ENCODE measurements around the gene PRM1.

PRM1 gene

DNA sequence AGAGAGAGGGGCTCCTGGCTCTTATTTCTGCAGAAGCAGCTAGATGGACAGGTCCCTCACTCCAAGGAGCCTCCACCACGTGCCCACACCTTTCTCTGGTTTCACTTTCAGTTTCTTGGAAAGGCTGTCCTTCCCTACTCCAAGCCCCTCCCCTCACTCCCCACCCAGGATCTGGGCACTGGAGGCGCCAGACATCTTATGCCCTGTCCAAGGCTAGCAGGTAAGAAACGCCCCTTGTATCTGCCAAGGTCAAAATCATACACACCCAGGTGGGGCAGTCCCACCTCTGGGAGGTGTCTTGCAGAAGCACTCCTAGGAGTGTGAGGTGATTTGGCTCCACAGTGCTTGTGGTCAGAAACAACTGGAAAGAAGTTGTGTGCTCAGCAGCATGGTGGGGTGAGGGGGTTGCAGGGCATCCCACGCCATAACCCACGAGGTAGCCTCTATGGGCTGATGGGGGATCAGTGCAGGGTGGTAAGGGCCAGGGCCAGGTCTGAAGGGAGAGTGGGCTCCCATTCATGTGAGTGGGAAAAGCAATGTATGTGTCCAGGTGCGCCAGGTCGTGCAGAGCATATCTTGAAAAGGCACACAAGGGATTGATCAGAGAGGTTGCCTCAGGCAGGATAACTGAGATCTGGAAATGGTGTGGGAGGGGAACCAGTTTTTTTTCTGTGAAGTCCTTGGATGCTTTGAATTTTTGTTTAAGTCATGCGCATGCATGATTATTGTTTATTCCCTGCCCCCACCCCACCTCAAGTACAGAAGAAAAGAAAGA is 31.8 kb upstream of the PRM1 start:
- H3K36me3 ChIP-seq (ENCODE audit: control insufficient read depth in 2 of 2, insufficient read depth in 2 of 2, low read length in 2 of 2): no peaks in the 10 kb centered on the region
- H3K9me3 ChIP-seq (ENCODE audit: control insufficient read depth in 2 of 2, low read length in 2 of 2): no peaks in the 10 kb centered on the region
- no peak overlapping the region for H3K9ac ChIP-seq (ENCODE audit: low read length in 2 of 2)
- H3K4me1 ChIP-seq (ENCODE audit: control insufficient read depth, insufficient read depth, low read length): peaks cover 5% of the 10 kb centered on the region
- no peaks in the 10 kb centered on the region for H3K27me3 ChIP-seq (ENCODE audit: control insufficient read depth in 1 of 2, insufficient read depth in 2 of 2, low read length in 2 of 2)
- no peak overlapping the region for H3K4me3 ChIP-seq (ENCODE audit: low read length in 2 of 2)
- no peak overlapping the region for H3K27ac ChIP-seq (ENCODE audit: low read length)

DNA sequence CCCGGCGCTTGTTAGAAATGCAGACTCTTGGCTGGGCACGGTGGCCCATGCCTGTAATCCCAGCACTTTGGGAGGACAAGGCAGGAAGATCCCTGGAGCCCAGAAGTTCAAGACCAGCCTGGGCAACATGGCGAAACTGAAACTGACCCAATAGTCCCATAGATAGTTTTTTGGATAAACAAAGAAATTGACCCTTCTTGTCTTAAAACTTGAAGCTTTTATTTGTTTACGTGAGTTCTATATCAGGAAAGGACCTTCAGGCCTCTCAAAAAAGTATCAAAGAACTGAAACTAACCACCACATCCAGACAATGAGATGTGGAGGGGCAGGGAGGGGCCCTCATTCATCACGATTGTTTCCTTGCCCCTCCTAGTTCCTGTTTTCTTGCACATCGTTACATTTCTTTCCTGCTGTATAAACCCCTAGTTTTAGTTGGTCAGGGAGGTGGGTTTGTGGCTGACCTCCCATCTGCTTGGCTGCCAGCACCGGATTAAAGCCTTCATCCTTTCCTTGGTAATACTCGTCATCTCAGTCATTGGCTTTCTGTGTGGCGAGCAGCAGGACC is 29.9 kb upstream of the PRM1 start:
- H3K36me3 ChIP-seq (ENCODE audit: control insufficient read depth in 2 of 2, insufficient read depth in 2 of 2, low read length in 2 of 2): no peaks in the 10 kb centered on the region
- H3K9me3 ChIP-seq (ENCODE audit: control insufficient read depth in 2 of 2, low read length in 2 of 2): no peaks in the 10 kb centered on the region
- H3K4me3 ChIP-seq (ENCODE audit: low read length in 2 of 2): no peak overlapping the region
- no peaks in the 10 kb centered on the region for H3K27me3 ChIP-seq (ENCODE audit: control insufficient read depth in 1 of 2, insufficient read depth in 2 of 2, low read length in 2 of 2)
- H3K9ac ChIP-seq (ENCODE audit: low read length in 2 of 2): no peak overlapping the region
- H3K4me1 ChIP-seq (ENCODE audit: control insufficient read depth, insufficient read depth, low read length): peaks cover 5% of the 10 kb centered on the region
- H3K27ac ChIP-seq (ENCODE audit: low read length): no peak overlapping the region

DNA sequence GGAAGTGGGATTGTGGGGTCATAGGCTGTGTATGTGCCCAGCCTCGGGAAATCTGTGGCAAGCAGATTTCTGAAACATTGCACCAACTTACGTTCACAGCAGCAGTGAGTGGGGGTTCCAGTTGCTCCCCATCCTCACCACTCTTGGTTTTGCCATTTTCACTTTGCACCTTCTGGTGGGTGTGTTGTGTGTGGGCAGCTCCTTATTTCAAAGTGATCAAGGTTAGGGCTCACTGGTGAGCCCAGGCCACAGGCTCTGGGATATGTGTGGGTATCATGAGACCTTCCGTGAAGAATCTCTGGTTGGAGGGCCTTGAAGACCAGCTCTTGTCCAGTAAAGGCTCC is 29.5 kb upstream of the PRM1 start:
- peaks cover 5% of the 10 kb centered on the region for H3K4me1 ChIP-seq (ENCODE audit: control insufficient read depth, insufficient read depth, low read length)
- no peaks in the 10 kb centered on the region for H3K36me3 ChIP-seq (ENCODE audit: control insufficient read depth in 2 of 2, insufficient read depth in 2 of 2, low read length in 2 of 2)
- H3K9ac ChIP-seq (ENCODE audit: low read length in 2 of 2): no peak overlapping the region
- no peak overlapping the region for H3K27ac ChIP-seq (ENCODE audit: low read length)
- H3K9me3 ChIP-seq (ENCODE audit: control insufficient read depth in 2 of 2, low read length in 2 of 2): no peaks in the 10 kb centered on the region
- H3K4me3 ChIP-seq (ENCODE audit: low read length in 2 of 2): no peak overlapping the region
- no peaks in the 10 kb centered on the region for H3K27me3 ChIP-seq (ENCODE audit: control insufficient read depth in 1 of 2, insufficient read depth in 2 of 2, low read length in 2 of 2)

DNA sequence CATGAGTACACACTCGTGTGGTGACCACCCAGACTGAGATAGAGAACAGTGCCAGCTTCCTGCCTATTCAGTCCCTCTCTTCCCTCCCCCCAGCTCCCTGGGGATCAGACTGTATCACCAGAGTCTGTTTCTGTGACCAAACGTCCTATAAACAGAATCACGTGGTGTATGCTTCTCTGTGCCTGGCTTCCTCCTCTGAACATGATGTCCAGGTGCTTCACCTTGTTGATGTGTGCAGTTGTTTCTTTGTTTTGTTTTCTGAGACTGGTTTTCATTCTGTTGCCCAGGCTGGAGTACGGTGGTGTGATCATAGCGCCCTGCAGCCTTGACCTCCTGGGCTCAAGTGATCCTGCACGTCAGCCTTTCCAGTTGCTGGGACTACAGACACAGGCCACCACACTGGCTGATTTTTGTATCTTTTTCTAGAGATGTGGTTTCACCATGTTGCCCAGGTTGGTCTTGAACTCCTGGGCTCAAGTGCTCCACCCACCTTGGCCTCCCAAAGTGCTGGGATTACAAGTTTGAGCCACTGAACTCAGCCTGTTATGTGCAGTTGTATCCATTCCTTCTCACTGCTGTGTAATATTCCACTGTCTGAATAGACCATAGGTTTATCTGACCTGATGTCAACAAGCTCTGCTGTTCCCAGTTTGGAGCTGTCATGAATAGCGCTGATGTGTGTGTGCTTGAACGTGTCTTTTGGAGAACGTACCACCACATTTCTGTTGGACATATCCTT is 28.9 kb upstream of the PRM1 start:
- Histone ChIP-seq H3K4me1 (ENCODE audit: control insufficient read depth, insufficient read depth, low read length) (peaks cover 5% of the 10 kb centered on the region), H3K27ac (ENCODE audit: low read length) (no peak overlapping the region), H3K36me3 (ENCODE audit: control insufficient read depth in 2 of 2, insufficient read depth in 2 of 2, low read length in 2 of 2) (no peaks in the 10 kb centered on the region), H3K27me3 (ENCODE audit: control insufficient read depth in 1 of 2, insufficient read depth in 2 of 2, low read length in 2 of 2) (no peaks in the 10 kb centered on the region), H3K9ac (ENCODE audit: low read length in 2 of 2) (no peak overlapping the region), H3K9me3 (ENCODE audit: control insufficient read depth in 2 of 2, low read length in 2 of 2) (no peaks in the 10 kb centered on the region), H3K4me3 (ENCODE audit: low read length in 2 of 2) (no peak overlapping the region)

DNA sequence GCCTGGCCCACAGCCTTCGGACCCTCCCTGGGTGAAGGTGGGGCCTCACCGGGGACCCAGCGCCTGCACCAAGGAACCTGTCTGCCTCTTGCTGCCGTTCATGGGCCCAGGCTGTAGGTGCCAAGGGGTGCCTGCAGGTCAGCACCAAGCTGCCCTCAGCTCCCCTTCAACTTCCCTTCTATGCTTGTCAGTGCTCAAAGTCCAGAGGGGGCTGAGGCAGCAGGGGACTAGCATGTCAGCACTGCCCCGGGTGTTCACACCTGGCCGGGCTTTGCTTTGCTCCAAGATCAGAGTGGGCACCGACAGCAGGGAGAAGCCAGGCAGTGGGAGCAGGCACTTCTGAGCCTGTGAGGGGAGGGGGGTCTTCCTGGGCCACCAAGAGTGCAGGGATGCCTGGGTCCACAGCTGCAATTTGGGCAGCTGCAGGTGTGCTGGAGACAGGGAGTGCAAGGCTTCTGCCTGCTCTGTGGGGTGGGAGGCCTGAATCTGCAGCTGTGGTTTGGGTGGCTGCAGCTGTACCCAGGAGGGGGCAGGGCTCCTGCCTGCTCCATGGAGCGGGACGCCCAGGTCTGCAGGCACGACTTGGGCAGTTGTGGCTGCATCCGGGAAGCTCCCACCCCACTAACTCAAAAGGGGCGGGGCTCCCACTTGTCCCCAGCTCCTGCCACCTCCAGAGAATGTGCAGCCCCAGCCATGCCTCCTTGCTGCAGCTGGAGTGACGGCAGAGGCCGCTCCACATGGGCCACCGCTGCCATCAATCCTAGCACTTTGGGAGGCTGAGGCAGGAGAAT is 27.6 kb upstream of the PRM1 start:
- Histone ChIP-seq H3K27ac (ENCODE audit: low read length) (no peak overlapping the region), H3K9me3 (ENCODE audit: control insufficient read depth in 2 of 2, low read length in 2 of 2) (no peaks in the 10 kb centered on the region), H3K27me3 (ENCODE audit: control insufficient read depth in 1 of 2, insufficient read depth in 2 of 2, low read length in 2 of 2) (no peaks in the 10 kb centered on the region), H3K4me3 (ENCODE audit: low read length in 2 of 2) (no peak overlapping the region), H3K9ac (ENCODE audit: low read length in 2 of 2) (no peak overlapping the region), H3K36me3 (ENCODE audit: control insufficient read depth in 2 of 2, insufficient read depth in 2 of 2, low read length in 2 of 2) (no peaks in the 10 kb centered on the region), H3K4me1 (ENCODE audit: control insufficient read depth, insufficient read depth, low read length) (peaks cover 5% of the 10 kb centered on the region)

DNA sequence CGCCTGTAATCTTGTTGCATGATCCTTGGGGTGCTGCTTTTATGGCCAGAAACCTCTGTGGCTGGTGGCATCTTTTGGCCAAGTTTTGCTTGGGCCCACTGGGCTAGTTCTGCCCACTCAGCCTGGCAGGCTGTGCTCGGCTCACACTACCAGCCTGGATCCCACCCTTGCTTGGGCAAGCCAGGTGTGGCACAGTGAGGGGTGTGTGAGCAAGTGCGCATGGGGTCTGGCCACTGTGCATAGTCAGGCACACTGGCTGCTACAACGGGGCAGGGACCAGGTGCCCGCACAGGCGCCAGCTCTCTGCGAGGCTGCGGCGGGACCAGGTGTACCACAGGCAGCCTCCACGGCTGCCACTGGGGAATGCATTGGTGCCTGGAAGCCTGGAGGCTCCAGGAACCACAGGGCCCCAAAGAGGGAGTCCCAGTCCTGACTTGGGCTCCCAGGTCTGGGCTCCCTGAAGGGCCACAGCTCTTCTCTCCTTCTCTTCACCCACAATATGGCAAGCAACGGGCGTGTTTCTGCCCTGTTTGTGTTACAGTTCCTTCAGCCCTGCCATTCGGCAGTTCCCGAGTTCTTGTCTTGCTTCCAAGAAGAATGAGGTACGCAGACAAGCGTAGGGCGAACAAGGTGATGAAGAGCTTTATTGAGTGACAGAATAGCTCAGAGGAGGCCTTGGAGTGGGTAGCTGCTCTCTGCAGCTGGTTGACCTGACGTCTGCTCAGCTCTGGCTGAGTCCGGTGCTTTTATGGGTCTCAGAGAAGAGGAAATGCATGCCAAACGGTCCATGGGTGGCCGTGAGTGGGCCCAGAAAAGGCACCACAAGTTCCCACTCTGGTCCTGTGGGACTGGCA is 26.7 kb upstream of the PRM1 start:
- no peaks in the 10 kb centered on the region for H3K36me3 ChIP-seq (ENCODE audit: control insufficient read depth in 2 of 2, insufficient read depth in 2 of 2, low read length in 2 of 2)
- H3K27ac ChIP-seq (ENCODE audit: low read length): no peak overlapping the region
- no peak overlapping the region for H3K9ac ChIP-seq (ENCODE audit: low read length in 2 of 2)
- no peak overlapping the region for H3K4me3 ChIP-seq (ENCODE audit: low read length in 2 of 2)
- H3K4me1 ChIP-seq (ENCODE audit: control insufficient read depth, insufficient read depth, low read length): peaks cover 4% of the 10 kb centered on the region
- H3K9me3 ChIP-seq (ENCODE audit: control insufficient read depth in 2 of 2, low read length in 2 of 2): no peaks in the 10 kb centered on the region
- H3K27me3 ChIP-seq (ENCODE audit: control insufficient read depth in 1 of 2, insufficient read depth in 2 of 2, low read length in 2 of 2): no peaks in the 10 kb centered on the region

DNA sequence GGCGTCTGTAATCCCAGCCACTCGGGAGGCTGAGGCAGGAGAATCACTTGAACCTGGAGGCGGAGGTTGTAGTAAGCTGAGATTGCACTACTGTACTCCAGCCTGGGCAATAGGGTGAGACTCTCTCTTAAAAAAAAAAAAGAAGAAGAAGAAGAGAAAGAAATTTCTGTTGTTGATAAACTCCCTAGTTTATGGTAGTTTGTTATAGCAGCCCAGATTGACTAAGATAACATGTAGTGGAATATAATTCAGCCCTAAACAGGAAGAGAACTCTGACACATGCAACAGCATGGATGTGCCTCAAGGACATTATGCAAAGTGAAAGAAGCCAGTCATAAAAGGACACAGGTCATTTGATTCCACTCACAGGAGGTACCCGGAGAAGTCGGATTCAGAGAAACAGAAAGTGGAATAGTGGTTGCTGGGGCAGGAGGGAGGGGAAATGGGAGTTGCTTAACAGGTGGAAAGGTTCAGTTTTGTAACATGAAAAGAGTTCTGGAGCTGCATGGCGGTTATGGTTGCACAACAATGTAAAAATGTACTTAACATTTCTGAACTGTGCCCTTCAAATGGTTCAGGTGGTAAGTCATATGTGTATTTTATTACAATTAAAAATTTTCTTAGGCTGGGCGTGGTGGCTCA is 26.0 kb upstream of the PRM1 start:
- no peaks in the 10 kb centered on the region for H3K9me3 ChIP-seq (ENCODE audit: control insufficient read depth in 2 of 2, low read length in 2 of 2)
- no peaks in the 10 kb centered on the region for H3K36me3 ChIP-seq (ENCODE audit: control insufficient read depth in 2 of 2, insufficient read depth in 2 of 2, low read length in 2 of 2)
- H3K4me3 ChIP-seq (ENCODE audit: low read length in 2 of 2): no peak overlapping the region
- H3K27ac ChIP-seq (ENCODE audit: low read length): no peak overlapping the region
- H3K27me3 ChIP-seq (ENCODE audit: control insufficient read depth in 1 of 2, insufficient read depth in 2 of 2, low read length in 2 of 2): no peaks in the 10 kb centered on the region
- H3K4me1 ChIP-seq (ENCODE audit: control insufficient read depth, insufficient read depth, low read length): no peaks in the 10 kb centered on the region
- no peak overlapping the region for H3K9ac ChIP-seq (ENCODE audit: low read length in 2 of 2)

DNA sequence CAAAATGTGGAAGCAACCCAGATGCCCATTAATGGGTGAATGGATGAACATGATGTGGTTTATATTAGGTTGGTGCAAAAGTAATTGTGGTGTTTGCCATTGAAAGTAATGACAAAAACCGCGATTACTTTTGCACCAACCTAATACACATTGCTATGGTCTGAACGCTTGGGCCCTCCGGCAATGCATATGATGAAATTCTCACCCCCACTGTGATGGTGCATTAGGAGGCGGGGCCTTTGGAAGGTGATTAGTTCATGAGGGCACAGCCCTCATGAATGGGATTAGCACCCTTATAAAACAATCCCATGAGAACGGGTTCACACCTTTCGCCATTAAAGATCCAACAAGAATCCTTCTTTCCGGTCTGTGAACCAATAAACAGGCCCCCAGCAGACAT is 25.3 kb upstream of the PRM1 start:
- H3K9ac ChIP-seq (ENCODE audit: low read length in 2 of 2): no peak overlapping the region
- no peak overlapping the region for H3K27ac ChIP-seq (ENCODE audit: low read length)
- no peak overlapping the region for H3K4me3 ChIP-seq (ENCODE audit: low read length in 2 of 2)
- no peaks in the 10 kb centered on the region for H3K36me3 ChIP-seq (ENCODE audit: control insufficient read depth in 2 of 2, insufficient read depth in 2 of 2, low read length in 2 of 2)
- no peaks in the 10 kb centered on the region for H3K9me3 ChIP-seq (ENCODE audit: control insufficient read depth in 2 of 2, low read length in 2 of 2)
- H3K27me3 ChIP-seq (ENCODE audit: control insufficient read depth in 1 of 2, insufficient read depth in 2 of 2, low read length in 2 of 2): no peaks in the 10 kb centered on the region
- H3K4me1 ChIP-seq (ENCODE audit: control insufficient read depth, insufficient read depth, low read length): no peaks in the 10 kb centered on the region

DNA sequence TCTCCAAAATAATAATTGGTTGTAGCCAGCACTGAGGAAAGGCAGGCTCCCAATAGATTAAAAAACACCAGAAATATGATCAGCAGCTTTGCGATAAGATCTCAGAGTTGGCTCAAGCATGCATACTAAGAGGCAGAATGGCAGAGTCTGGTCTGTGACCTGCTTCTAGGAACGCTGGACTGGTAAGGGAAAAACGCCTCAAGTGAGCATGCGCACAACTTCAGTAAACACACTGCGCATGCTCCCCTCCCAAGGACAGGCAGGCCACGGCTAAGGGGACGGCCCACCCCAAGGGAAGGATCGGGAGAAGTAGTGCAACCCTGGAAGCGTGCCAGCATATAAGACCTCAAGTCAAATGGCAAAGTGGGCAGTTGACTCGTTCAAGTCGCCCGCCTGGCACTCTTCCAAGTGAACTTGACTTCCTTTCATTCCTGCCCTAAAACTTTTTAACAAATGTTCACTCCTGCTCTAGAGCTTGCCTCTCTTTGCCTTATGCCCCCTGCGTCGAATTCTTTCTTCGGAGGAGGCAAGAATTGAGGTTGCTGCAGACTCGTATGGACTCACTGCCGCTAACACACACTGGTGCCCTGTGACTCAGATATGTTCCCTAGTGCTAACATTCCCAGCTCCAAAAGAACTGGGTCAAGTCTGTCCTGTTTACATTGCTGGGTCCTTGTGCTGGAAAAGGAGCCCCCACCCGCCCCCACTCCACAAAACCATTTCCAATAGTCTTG is 22.4 kb upstream of the PRM1 start:
- no peak overlapping the region for H3K9ac ChIP-seq (ENCODE audit: low read length in 2 of 2)
- H3K27ac ChIP-seq (ENCODE audit: low read length): no peak overlapping the region
- H3K9me3 ChIP-seq (ENCODE audit: control insufficient read depth in 2 of 2, low read length in 2 of 2): no peaks in the 10 kb centered on the region
- H3K27me3 ChIP-seq (ENCODE audit: control insufficient read depth in 1 of 2, insufficient read depth in 2 of 2, low read length in 2 of 2): no peaks in the 10 kb centered on the region
- H3K4me1 ChIP-seq (ENCODE audit: control insufficient read depth, insufficient read depth, low read length): no peaks in the 10 kb centered on the region
- no peak overlapping the region for H3K4me3 ChIP-seq (ENCODE audit: low read length in 2 of 2)
- H3K36me3 ChIP-seq (ENCODE audit: control insufficient read depth in 2 of 2, insufficient read depth in 2 of 2, low read length in 2 of 2): no peaks in the 10 kb centered on the region

Measured in stomach smooth muscle (tissue), 2 donors.